Ureter (tissue), 1 donor: Measurements from ENCODE around the gene SVBP. TPM values are rescaled to one million over a fixed set of nuclear protein-coding genes. Genes with fewer than 3 reads are reported as not detected.

Experiments used
- DNase-seq: peaks from one replicate; pipeline ENCODE4 v3.0.0-alpha.2; 2020; ENCODE audit warnings: low spot score
- total RNA-seq: library from RNA; stranded (reverse); gene quantifications from one replicate; pipeline ENCODE4 v1.2.4, GENCODE V29; 2023
- donor health status: DM: yes; HTN: yes; CAD: no.

The SVBP gene
- total RNA-seq, 1 donor from 2014 or later: 18.8 TPM

- no peak for DNase-seq
Observed at GRCh38 chr1:42765269-42765668, 51.9 kb downstream of the SVBP start.

GRCh38 chr1:42762269-42762668 is 54.9 kb downstream of the SVBP start:
- no peak for DNase-seq

GRCh38 chr1:42761567-42761966 is 55.6 kb downstream of the SVBP start:
- DNase-seq: no peak

- DNase-seq: no peak
Observed at GRCh38 chr1:42759114-42759513, 58.1 kb downstream of the SVBP start.

- DNase-seq: no peak
Observed at GRCh38 chr1:42758641-42759040, 58.6 kb downstream of the SVBP start.

- no peak for DNase-seq
Observed at GRCh38 chr1:42757892-42758275, 59.3 kb downstream of the SVBP start.

Other genes with a start within 250 kb of the SVBP start
- gene PPIH, start 159.0 kb downstream of the SVBP start, total RNA-seq: 27.8 TPM
- gene YBX1, start 135.0 kb downstream of the SVBP start, total RNA-seq: 424 TPM
- gene CLDN19, start 77.2 kb downstream of the SVBP start, total RNA-seq: not detected
- gene P3H1, start 50.4 kb downstream of the SVBP start, total RNA-seq: 22.0 TPM
- 8.1 TPM for gene C1orf50, start 50.1 kb downstream of the SVBP start, total RNA-seq
- gene TMEM269, start 32.4 kb downstream of the SVBP start, total RNA-seq: 0.18 TPM
- gene ERMAP, start 275 bp downstream of the SVBP start, total RNA-seq: 22.8 TPM
- gene ZNF691, start 29.2 kb upstream of the SVBP start, total RNA-seq: 8.6 TPM
- gene SLC2A1, start 141.5 kb upstream of the SVBP start, total RNA-seq: 246 TPM